ENCODE results near the gene ASXL1. TPM values are rescaled to one million over a fixed set of nuclear protein-coding genes. Genes with fewer than 3 reads are reported as not detected.

The ASXL1 gene
- total RNA-seq, 1 donor from 2014 or later, result 28.5 TPM

GRCh38 chr20:32462900-32463641 is 104.9 kb downstream of the ASXL1 start:
- ATAC-seq, result no peak
- no peak for DNase-seq (ENCODE audit: low spot score)

GRCh38 chr20:32463642-32464400 is 105.7 kb downstream of the ASXL1 start:
- DNase-seq (ENCODE audit: low spot score) (peak; percentile 82), ATAC-seq (peak; percentile 78)

- DNase-seq (ENCODE audit: low spot score) (no peak), ATAC-seq (peak; percentile 24)
Observed at GRCh38 chr20:32464401-32465091, 106.4 kb downstream of the ASXL1 start.

- peak; percentile 80 for DNase-seq (ENCODE audit: low spot score)
- ATAC-seq, result peak; percentile 65
Observed at GRCh38 chr20:32465092-32465900, 107.2 kb downstream of the ASXL1 start.

- peak; percentile 49 for DNase-seq (ENCODE audit: low spot score)
- ATAC-seq, result peak; percentile 3
Observed at GRCh38 chr20:32465901-32466675, 108.0 kb downstream of the ASXL1 start.

- DNase-seq (ENCODE audit: low spot score) (no peak), ATAC-seq (no peak)
Observed at GRCh38 chr20:32466739-32467505, 108.8 kb downstream of the ASXL1 start.

GRCh38 chr20:32467506-32468312 is 109.6 kb downstream of the ASXL1 start:
- no peak for ATAC-seq
- peak; percentile 48 for DNase-seq (ENCODE audit: low spot score)

GRCh38 chr20:32468313-32468640 is 110.1 kb downstream of the ASXL1 start:
- ATAC-seq (no peak), DNase-seq (ENCODE audit: low spot score) (no peak)

GRCh38 chr20:32468860-32469259 is 110.7 kb downstream of the ASXL1 start:
- DNase-seq (ENCODE audit: low spot score), result no peak
- no peak for ATAC-seq

GRCh38 chr20:32470025-32470861 is 112.1 kb downstream of the ASXL1 start:
- ATAC-seq (no peak), DNase-seq (ENCODE audit: low spot score) (no peak)

- no peak for DNase-seq (ENCODE audit: low spot score)
- ATAC-seq, result no peak
Observed at GRCh38 chr20:32470940-32471339, 112.8 kb downstream of the ASXL1 start.

GRCh38 chr20:32472581-32473207 is 114.6 kb downstream of the ASXL1 start:
- ATAC-seq (no peak), DNase-seq (ENCODE audit: low spot score) (no peak)

GRCh38 chr20:32473231-32474008 is 115.3 kb downstream of the ASXL1 start:
- ATAC-seq (peak; percentile 64), DNase-seq (ENCODE audit: low spot score) (no peak)

- peak; percentile 30 for ATAC-seq
- no peak for DNase-seq (ENCODE audit: low spot score)
Observed at GRCh38 chr20:32474009-32474716, 116.0 kb downstream of the ASXL1 start.

GRCh38 chr20:32474717-32474966 is 116.5 kb downstream of the ASXL1 start:
- ATAC-seq (no peak), DNase-seq (ENCODE audit: low spot score) (no peak)

Data from left lobe of liver (tissue), 2 donors.